NCI-H1092 treated with DMSO at 0.1 percent for 48 hours (cell line): ENCODE data around the gene GRIFIN.

Source experiments
- DNase-seq: peaks from one replicate; lab custom pipeline; 2025; lab: John Stamatoyannopoulos, UW

GRIFIN gene

DNA sequence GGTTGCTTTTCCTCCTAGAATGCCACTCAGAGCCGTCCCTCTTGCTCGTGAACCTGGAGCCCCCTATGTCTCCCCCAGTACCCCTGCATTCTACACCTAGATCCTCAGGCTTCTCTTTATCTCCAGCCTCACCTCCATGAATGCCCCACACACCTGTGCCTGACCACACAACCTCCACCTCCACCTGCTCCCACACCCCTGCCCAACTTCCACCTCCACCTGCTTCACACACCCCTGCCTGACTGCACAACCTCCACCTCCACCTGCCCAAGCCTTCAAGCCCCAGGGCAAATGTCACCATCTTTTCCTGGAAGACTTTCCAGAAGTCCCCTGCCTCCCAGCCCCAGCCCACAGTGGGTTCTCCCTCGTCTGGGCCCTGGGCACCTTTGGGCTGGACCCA is 36.5 kb upstream of the GRIFIN start:
- DNase-seq = no peak

DNA sequence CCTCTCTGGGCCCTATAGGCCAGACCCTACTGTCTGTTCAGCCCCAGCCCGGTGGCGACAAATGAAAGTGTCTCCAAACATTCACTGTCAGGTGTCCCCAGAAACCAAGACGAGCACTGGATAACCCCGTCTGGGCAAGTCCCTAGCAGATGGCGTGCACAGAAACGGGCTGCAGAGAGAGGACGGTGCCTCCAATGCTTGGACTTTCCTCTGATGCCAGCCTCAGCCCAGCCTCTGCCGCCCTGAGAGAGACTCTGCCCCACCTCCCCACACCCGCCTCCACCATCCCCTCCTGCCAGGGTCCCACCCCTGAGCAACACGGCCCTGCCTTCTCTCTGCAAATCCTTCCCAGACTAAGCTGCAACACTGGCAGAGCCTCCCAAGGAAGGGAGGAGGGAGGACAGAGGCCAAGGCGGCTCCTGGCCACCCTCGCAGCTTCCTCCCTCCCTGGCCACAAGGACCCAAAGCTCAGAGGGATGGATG is 36.0 kb upstream of the GRIFIN start:
- DNase-seq = peak; percentile 30

GRCh38 chr7:2511769-2512168 is 35.6 kb upstream of the GRIFIN start:
- DNase-seq = no peak

- peak; percentile 90 for DNase-seq
These were observed 34.9 kb upstream of the GRIFIN start for GRCh38 chr7:2510909-2511768.

- DNase-seq = no peak
These were observed 34.1 kb upstream of the GRIFIN start for GRCh38 chr7:2510130-2510776.

GRCh38 chr7:2509298-2509906 is 33.2 kb upstream of the GRIFIN start:
- no peak for DNase-seq

DNA sequence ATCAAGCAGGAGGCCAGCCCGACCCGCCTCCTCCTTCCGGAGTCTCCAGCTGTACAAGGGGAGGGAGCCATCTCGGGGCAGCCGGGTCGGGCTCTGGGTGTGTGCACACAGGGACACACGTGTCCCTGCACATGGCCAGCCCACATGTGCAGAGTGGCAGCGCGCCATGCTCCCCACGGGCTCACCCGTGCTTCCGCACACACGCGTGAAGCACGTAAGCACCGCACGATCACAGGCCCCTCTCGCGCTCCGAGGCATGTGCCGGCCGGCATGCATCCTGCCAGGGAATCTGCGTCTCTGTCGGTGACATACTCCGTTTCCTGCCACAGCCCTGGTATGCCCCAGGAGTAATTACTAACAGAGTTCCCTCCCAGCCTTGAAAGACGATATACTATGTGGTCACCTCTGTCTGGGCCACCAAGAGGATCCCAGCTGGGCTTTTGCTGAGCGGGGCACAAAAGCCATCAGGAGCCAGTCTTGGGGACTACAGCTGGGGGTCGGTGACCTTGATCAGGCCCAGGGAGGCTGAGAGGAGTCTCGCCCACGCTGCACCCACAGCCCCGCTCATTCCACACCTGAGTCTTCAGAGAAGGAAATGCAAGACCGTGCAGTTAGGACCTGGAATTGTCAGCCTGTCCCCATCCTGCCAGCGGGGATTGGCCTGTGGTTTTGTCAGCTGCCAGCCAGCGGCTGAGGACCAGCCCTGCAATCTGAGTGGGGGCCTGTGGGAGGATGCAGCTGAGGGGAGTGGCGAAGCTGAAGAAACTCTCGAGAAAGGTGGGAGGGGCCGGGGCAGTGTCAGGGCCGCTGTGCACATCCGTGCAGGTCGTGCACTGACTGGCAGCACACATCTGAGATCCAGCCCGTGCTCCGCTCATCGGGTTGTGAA is 32.4 kb upstream of the GRIFIN start:
- DNase-seq = no peak

DNA sequence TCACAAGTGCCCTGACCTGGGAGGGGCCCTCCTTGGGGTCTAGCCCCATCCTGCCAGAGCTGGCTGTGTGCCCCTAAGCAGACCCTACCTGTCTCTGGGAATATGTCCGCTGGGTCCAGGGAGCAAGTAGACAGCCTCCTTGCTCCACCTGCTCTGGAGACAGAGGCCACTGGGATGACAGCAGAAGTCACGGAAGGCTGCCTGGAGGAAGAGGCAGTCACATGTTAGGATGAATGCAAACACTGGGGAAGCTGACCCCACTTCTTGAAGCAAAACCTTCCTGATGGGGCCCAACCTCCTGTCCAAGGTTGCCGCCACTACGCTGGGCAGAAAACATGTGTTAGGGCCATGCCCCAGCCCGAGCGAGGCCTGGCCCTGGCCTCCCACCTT is 31.7 kb upstream of the GRIFIN start:
- DNase-seq = no peak

GRCh38 chr7:2507208-2507916 is 31.2 kb upstream of the GRIFIN start:
- no peak for DNase-seq

GRCh38 chr7:2505401-2505800 is 29.2 kb upstream of the GRIFIN start:
- no peak for DNase-seq

DNA sequence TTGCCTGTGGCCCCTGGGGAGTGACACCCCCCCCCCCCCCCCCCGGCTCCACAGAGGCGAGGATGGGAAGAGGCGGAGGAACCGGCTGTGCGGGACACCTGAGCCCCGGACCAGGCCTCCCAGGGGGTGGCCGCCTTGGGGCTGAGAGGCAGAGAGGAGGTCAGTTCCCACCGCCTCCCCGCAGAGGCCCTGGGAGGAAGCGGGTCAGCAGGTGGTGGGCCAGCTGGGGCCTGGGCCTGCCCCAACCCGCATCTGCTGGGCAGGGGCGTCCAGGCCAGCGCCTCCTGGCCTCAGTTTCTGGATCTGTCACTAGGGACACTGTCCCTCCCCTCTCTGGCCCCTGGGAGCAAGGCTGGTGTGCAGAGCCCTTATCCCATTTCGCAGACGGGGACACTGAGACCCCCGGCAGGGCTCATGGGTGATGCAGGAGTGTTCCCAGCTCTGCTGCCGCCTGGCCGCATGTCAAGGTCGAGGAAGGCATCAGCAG is 28.7 kb upstream of the GRIFIN start:
- no peak for DNase-seq

DNA sequence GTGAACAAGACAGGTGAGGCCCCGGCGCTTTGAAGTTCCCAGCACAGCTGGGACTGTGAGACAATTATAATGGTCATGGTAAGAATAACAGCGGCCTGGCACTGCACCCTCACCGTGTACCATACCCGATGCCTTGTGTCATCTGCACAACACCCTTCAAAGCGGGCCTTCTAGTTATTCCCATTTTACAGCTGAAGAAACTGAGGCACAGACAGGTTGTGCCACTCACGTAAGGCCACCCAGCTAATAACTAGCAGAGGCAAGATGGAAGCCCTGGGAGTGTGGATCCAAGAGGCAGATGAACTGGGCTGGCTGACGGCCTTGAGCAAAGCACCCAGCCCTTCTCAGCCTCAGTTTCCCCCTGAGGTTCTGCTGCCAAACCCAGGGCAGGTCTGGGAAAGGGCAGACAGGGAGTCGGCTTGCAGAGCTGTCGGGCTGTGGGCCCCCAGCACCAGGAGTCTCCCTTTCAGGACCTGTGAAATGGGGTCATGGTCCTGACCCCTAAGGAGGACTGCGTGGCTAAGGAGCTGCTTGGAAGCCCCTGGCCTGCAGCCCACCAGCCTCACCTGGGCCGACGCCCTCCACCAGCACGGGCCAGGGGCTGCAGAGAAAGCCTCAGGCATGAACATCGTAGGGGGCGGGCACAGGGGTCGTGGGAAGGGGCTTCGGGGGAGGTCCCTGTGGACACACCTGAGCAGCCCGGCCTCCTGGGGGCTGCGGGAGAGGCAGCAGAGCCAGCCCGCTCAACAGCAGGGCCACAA is 28.1 kb upstream of the GRIFIN start:
- DNase-seq = no peak

DNA sequence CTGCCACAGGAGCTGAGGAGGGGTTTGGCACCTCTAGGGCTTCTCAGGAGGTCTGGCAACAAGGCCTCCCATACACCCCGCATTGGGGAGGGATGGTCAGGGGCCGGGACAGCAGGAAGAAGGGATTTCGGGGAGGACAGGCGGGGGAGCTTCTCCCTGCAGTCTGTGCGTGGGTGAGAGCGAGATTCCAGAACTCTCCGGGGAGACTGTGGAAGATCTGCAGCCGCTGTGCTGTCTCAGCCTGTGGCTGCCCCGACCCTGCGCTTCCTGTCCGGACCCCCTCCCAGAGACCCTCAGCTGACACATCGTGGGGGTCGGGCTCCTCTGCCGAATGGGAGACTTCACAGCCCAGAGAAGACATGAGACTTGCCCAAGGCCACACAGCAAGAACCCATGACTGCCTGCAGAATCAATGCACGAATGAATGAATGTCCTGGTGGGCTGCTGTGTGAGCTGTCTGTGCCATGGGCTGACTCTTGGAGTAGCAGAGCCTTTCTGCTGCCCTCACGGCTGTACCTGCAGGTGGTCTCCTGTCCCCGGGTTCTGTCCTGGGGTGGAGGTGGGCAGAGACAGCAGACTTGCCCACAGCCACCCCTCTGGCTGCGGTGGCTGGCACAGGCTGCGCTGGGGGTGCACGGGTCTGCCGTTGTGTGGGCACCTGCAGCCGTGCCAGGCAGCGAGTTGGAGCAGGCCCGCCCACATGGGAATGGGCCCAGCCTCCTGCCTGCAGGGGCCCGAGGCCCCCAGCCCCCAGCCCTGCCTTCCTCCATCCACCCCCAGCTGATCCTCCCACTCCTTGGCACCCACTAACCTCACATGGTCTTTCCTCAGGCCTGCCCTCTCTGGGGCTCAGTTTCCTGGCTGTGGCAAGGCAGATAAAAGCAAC is 27.1 kb upstream of the GRIFIN start:
- DNase-seq = no peak

GRCh38 chr7:2502647-2502966 is 26.4 kb upstream of the GRIFIN start:
- DNase-seq = no peak

DNA sequence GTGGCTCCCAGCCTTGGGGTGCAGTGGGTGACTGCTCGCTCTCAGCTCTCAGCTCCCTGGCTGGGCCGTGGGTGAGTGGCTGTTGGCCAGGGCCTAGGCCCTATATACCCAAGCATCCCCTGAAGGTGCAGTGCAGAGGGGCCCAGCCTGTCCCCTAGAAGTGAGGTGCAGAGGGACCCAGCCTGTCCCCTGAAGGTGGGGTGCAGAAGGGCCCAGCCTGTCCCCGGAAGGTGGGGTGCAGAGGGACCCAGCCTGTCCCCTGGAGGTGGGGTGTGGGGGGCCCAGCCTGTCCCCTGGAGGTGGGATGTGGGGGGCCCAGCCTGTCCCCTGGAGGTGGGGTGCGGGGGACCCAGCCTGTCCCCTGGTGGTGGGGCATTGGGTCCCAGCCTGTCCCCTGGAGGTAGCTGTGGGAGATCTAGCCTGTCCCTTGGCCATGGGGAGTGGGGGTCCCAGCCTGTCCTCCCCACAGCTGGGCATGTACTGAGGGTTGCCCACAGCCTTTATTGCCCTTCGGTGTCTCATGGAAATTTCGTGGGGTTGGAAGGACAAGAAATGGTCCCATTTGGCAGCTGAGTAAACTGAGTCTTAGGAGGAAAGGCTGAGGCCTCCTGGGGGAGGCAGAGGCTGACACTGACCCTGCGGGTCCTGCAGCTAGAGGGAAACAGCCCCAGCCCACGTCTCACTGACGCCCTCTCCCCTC is 25.9 kb upstream of the GRIFIN start:
- no peak for DNase-seq

DNA sequence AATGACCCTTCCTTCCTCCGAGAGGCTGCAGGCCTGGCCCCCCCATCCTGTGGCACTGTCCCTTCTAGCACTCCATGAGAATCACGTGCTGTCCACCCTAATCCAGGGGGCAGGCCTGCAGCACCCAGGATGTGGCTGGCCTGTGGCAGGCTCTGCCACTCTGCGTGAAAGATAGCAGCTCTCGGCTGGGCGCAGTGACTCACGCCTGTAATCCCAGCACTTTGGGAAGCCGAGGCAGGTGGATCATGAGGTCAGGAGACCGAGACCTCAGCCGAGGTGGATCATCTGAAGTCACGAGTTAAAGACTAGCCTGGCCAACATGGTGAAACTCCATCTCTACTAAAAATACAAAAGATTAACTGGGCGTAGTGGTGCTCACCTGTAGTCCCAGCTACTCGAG is 24.5 kb upstream of the GRIFIN start:
- no peak for DNase-seq

GRCh38 chr7:2499719-2500430 is 23.7 kb upstream of the GRIFIN start:
- no peak for DNase-seq

- DNase-seq = no peak
These were observed 23.0 kb upstream of the GRIFIN start for GRCh38 chr7:2499181-2499580.
